GM23248 (cell line): ENCODE results near the gene PRKCE.

Source experiments
- EZH2 ChIP-seq: fragments of 200-600 bp; sonication (generic); IDR thresholded peaks from 2 replicates; pipeline ENCODE4 v1.6.1; 2018; ENCODE audit warnings: antibody characterized with exemption, mild to moderate bottlenecking; ENCODE audit not compliant: insufficient read depth, poor library complexity, severe bottlenecking
- EZH2phosphoT487 ChIP-seq: fragments of 200-600 bp; sonication (generic); IDR thresholded peaks from 2 replicates; pipeline ENCODE4 v1.6.1; 2018; ENCODE audit warnings: antibody characterized with exemption, moderate library complexity, mild to moderate bottlenecking, low read depth; ENCODE audit not compliant: insufficient read depth

DNA sequence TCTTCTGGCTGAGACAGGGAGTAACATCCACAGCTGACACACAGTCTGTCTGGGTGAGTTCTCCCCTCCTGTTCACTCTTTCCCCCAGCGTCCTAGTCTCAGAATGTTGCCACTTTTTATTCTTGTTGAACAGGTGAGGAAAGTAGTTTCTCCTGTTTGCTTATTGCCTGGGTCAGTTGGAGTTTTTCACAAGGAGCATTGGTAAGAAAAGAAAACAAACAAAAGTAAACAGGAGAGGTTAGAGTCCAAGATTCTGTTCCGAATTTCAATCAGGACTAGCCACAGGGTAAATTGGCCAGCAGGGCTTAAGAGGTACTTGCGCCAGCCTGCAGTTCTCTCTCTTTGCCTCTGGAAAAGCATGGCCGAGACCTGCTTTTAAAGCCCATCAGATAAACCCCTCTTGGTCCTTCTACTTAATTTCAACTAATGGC, 390.7 kb downstream of the PRKCE start:
- no peak for TF ChIP-seq EZH2
- TF ChIP-seq EZH2phosphoT487: no peak
